GM19372 (cell line): Measurements from ENCODE around the gene PNPLA7.

Experiments used
- ATAC-seq: cut with Tn5 transposase; IDR thresholded peaks from one replicate; pipeline ENCODE4 v1.9.1; 2021; ENCODE audit warnings: mild to moderate bottlenecking, low read depth, moderate library complexity; ENCODE audit not compliant: unreplicated experiment

PNPLA7 gene

GRCh38 chr9:137497921-137498719 is 52.1 kb downstream of the PNPLA7 start:
- no peak for ATAC-seq

- no peak for ATAC-seq
These were observed 53.4 kb downstream of the PNPLA7 start for GRCh38 chr9:137496601-137497375.

- no peak for ATAC-seq
These were observed 55.5 kb downstream of the PNPLA7 start for GRCh38 chr9:137494550-137495351.

- ATAC-seq = no peak
These were observed 56.1 kb downstream of the PNPLA7 start for GRCh38 chr9:137494104-137494544.

- no peak for ATAC-seq
These were observed 56.7 kb downstream of the PNPLA7 start for GRCh38 chr9:137493364-137494103.

GRCh38 chr9:137492464-137493363 is 57.5 kb downstream of the PNPLA7 start:
- no peak for ATAC-seq

- no peak for ATAC-seq
These were observed 58.3 kb downstream of the PNPLA7 start for GRCh38 chr9:137491735-137492432.

- ATAC-seq = no peak
These were observed 59.5 kb downstream of the PNPLA7 start for GRCh38 chr9:137490532-137491186.

- no peak for ATAC-seq
These were observed 61.3 kb downstream of the PNPLA7 start for GRCh38 chr9:137488906-137489305.

GRCh38 chr9:137488327-137488653 is 61.9 kb downstream of the PNPLA7 start:
- ATAC-seq = no peak

- no peak for ATAC-seq
These were observed 62.5 kb downstream of the PNPLA7 start for GRCh38 chr9:137487454-137488326.

- ATAC-seq = no peak
These were observed 63.4 kb downstream of the PNPLA7 start for GRCh38 chr9:137486545-137487453.

GRCh38 chr9:137486141-137486490 is 64.1 kb downstream of the PNPLA7 start:
- ATAC-seq = no peak

GRCh38 chr9:137485343-137486140 is 64.7 kb downstream of the PNPLA7 start:
- ATAC-seq = no peak

GRCh38 chr9:137484551-137485315 is 65.5 kb downstream of the PNPLA7 start:
- no peak for ATAC-seq
